Ascending aorta (tissue), 1 donor: ENCODE measurements around the gene ATP6V1G3. TPM values are rescaled to one million over a fixed set of nuclear protein-coding genes. Genes with fewer than 3 reads are reported as not detected.

Experiments used
- total RNA-seq: library from RNA; depleted of rRNA; stranded (reverse); fragments of >200 nt; gene quantifications from one replicate; pipeline ENCODE4 v1.1.0, GENCODE V29; 2016

The ATP6V1G3 gene
- total RNA-seq, 1 donor from 2014 or later, result not detected

Other genes starting within 250 kb of the ATP6V1G3 start
- 21.3 TPM for gene PTPRC, start 98.4 kb upstream of the ATP6V1G3 start, total RNA-seq